Measurements from ENCODE around the gene NPLOC4. TPM values are rescaled to one million over a fixed set of nuclear protein-coding genes. Genes with fewer than 3 reads are reported as not detected.
A peak's percentile ranks its signal among the peaks of the same experiment; 100 is the strongest.

The NPLOC4 gene
- total and polyA plus RNA-seq, 8 donors = 50.5 to 122 (median 56.5) TPM

DNA sequence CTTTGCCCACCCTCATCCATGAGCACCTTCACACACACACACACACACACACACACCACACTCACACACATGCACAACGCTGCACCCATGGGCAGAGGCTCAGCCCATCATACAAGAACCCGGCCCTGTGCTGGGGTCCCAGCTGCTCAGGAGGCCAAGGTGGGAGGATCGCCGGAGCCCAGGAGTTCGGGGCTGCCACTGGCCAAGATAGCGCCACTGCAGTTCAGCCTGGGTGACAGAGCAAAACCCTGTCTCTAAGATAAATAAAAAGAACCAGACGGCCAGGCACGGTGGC lies 112.1 kb downstream of the NPLOC4 start:
- DNase-seq (peak in 1 of 4 donors; percentile 61), ATAC-seq (no peak)
- H3K36me3 ChIP-seq = no peaks in the 10 kb centered on the region
- H3K4me1 ChIP-seq = peaks cover 5 to 6% of the 10 kb centered on the region in 2 donors
- peaks cover 5 to 76% of the 10 kb centered on the region in 2 donors for H3K27me3 ChIP-seq
- no peak overlapping the region for H3K27ac ChIP-seq
- H3K9me3 ChIP-seq = no peaks in the 10 kb centered on the region
- TF ChIP-seq, protein P1, sequence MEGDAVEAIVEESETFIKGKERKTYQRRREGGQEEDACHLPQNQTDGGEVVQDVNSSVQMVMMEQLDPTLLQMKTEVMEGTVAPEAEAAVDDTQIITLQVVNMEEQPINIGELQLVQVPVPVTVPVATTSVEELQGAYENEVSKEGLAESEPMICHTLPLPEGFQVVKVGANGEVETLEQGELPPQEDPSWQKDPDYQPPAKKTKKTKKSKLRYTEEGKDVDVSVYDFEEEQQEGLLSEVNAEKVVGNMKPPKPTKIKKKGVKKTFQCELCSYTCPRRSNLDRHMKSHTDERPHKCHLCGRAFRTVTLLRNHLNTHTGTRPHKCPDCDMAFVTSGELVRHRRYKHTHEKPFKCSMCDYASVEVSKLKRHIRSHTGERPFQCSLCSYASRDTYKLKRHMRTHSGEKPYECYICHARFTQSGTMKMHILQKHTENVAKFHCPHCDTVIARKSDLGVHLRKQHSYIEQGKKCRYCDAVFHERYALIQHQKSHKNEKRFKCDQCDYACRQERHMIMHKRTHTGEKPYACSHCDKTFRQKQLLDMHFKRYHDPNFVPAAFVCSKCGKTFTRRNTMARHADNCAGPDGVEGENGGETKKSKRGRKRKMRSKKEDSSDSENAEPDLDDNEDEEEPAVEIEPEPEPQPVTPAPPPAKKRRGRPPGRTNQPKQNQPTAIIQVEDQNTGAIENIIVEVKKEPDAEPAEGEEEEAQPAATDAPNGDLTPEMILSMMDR (IDR thresholded peaks at IDR 0.05) = no peak
- no peak overlapping the region for H3K4me3 ChIP-seq
- intact Hi-C loops (cut with DNase I) = no loop called here

DNA sequence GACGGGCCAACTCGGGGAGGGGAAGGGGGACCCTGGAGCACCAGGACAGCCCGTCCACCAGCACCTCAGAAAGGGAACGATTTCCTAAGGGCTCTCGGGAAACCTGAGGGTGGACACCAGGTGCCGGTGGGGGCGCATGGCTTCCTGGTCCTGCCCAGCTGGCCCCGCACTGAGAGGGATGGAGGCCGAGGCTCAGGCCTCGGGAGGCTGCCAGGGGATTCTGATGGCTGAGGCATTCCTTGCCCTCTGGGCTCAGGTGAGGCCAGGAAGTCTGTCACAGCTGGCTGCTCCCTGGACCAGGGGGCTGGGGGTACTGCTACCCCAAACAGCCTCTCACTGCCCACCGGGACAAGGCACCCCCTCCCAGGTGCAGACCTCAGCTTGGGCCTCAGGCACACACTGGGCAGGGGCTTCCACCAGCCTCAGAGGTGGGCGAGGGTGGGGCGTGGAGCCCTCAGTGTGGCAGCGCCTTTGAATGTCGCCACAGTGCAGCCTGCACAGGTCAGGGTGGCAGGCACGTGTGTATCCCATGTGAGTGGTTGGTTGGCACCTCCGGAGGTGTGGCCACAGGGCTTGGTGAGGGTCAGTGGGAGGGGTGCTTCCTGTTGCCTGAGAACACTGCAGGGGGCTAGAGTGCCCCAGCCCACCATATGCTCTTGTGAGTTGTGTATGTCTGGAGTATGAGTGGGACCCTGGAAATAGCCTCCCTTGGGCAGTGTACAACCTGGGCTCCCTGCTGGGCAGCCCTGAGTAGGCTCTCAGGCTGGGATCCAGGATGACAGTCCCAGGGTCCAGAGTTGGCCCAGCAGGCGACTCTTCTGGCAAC lies 112.7 kb downstream of the NPLOC4 start:
- H3K4me3 ChIP-seq = no peak overlapping the region
- peaks cover 6 to 11% of the 10 kb centered on the region in 2 donors for H3K4me1 ChIP-seq
- H3K27me3 ChIP-seq = peaks cover 5 to 76% of the 10 kb centered on the region in 2 donors
- TF ChIP-seq, protein P1 (IDR thresholded peaks at IDR 0.05) = no peak
- no peaks in the 10 kb centered on the region for H3K9me3 ChIP-seq
- H3K27ac ChIP-seq = no peak overlapping the region
- intact Hi-C loops (cut with DNase I) = no loop called here
- no peak for ATAC-seq
- peak in 1 of 4 donors; percentile 57 for DNase-seq
- no peaks in the 10 kb centered on the region for H3K36me3 ChIP-seq

DNA sequence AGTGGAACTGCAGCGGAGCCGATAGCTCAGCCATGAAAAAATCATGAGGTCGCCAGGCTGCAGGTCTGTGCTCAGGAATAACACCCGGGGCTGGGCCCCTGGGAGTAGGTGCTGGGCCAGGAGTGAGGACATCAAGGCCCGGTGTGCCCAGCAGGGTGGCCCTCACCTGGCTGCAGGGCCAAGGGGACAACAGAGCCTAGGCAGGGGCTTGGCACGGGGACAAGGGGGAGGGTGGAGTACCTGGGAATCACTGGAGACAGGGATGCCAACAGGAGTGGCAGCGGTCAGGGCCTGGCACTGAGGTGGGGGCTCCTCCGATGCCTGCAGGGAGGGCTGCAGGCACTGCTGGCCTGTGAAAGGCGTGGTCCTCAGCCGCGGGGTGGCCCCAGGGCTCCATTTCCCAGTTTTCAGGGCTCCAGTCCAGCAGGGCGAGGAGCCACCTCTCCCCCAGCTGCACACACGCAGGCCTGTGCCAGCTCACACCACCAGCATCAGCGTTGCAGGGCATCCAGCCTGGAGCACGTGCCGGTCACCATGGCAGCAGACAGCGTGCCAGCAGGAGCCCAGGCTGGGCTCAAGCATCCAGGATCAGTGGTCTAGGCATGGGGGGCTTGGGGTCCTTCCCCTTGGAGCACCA lies 113.4 kb downstream of the NPLOC4 start:
- Histone ChIP-seq H3K27me3 (peaks cover 5 to 73% of the 10 kb centered on the region in 2 donors), H3K9me3 (no peaks in the 10 kb centered on the region), H3K4me1 (peaks cover 8 to 18% of the 10 kb centered on the region in 2 donors), H3K36me3 (no peaks in the 10 kb centered on the region), H3K4me3 (no peak overlapping the region), H3K27ac (no peak overlapping the region)
- intact Hi-C loops (cut with DNase I) = no loop called here
- ATAC-seq (no peak), DNase-seq (peak in 1 of 4 donors; percentile 65)
- TF ChIP-seq, protein P1 (IDR thresholded peaks at IDR 0.05) = no peak

DNA sequence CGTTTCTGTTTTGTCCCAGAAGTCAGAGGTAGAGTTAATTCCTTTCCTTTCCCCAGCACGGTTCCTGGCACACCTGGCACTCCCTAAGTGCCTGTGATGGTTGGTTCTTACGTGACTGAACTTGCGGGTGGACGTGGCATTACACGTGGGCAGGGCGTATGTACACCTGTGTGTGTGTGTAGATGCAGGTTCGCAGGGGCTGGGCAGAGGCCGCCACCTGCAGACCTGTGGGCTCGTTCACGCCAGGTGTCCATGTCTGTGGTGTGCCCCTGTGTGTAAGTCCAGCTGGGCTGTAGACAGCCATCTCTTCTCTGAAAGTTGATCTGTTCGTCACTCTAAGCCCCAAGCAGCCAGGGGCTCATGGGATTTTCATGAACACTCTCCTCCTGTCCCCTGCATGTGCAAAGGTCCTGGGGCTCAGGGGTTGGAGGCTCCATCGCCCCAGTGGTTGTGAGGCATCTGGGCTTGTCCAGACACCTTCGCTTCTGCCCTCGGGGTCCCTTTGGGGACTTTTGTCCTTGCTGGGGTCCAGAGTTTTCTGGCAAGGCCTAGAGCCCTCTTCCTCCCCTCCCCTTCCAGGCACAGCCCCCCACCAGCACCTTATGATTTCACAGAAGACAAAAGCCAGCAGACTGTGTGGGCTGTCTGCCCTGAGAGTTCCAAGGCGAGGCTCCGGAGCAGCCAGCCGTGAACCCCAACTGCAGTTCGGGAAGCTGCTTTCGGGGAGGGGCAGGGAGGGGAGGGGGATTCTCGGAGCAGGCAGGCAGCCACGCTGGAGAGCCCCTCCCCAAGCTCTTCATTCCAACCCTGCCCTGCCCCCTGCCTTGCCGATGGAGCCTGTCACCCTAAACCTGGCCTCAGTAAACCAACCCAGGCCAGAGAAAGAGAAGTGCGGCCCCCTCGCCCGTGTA lies 114.2 kb downstream of the NPLOC4 start:
- intact Hi-C loops (cut with DNase I) = no loop called here
- TF ChIP-seq, protein P1 (IDR thresholded peaks at IDR 0.05) = no peak
- Histone ChIP-seq H3K4me3 (no peak overlapping the region), H3K36me3 (no peaks in the 10 kb centered on the region), H3K9me3 (no peaks in the 10 kb centered on the region), H3K27me3 (peaks cover 0 to 65% of the 10 kb centered on the region in 2 donors), H3K27ac (no peak overlapping the region), H3K4me1 (peaks cover 9 to 26% of the 10 kb centered on the region in 2 donors)
- DNase-seq (peak in 2 of 4 donors; percentile 58 to 68), ATAC-seq (no peak)
